Neural cell (in vitro differentiated cells): ENCODE data around the gene PDLIM5. TPM values are rescaled to one million over a fixed set of nuclear protein-coding genes. Genes with fewer than 3 reads are reported as not detected.

Source experiments
- H2AFZ ChIP-seq: fragments of 200-600, 300-800 bp; sonication (generic), shearing (Covaris generic); 2 replicates; pipeline ENCODE4 v1.6.0; 2014; ENCODE audit warnings: low read depth, mild to moderate bottlenecking, antibody characterized with exemption, low read length, moderate library complexity
- H3F3A ChIP-seq: fragments of 200-600 bp; shearing (Covaris generic); 2 replicates; pipeline ENCODE4 v1.6.1; 2016; ENCODE audit warnings: mild to moderate bottlenecking, moderate library complexity, mixed read lengths, antibody characterized with exemption, low read length; ENCODE audit not compliant: insufficient read depth, poor library complexity, severe bottlenecking
- H3K27ac ChIP-seq: fragments of 200-600, 300-800 bp; sonication (generic), shearing (Covaris generic); 2 replicates; pipeline ENCODE4 v1.5.1; 2014; ENCODE audit warnings: mild to moderate bottlenecking, low read length, moderate library complexity
- H3K27me3 ChIP-seq: fragments of 300-800, 200-600 bp; sonication (generic), shearing (Covaris generic); 2 replicates; pipeline ENCODE4 v1.6.0; 2014; ENCODE audit warnings: mild to moderate bottlenecking, low read depth, low read length, moderate library complexity; ENCODE audit not compliant: insufficient read depth
- H3K36me3 ChIP-seq: fragments of 300-800, 200-600 bp; sonication (generic), shearing (Covaris generic); 2 replicates; pipeline ENCODE4 v1.5.1; 2014; ENCODE audit warnings: mild to moderate bottlenecking, antibody characterized with exemption, low read length, moderate library complexity; ENCODE audit not compliant: insufficient read depth
- H3K4me2 ChIP-seq: fragments of 300-800, 200-600 bp; sonication (generic), shearing (Covaris generic); 2 replicates; pipeline ENCODE4 v1.6.0; 2014; ENCODE audit warnings: mild to moderate bottlenecking, low read length
- H3K4me3 ChIP-seq: fragments of 300-800, 200-600 bp; sonication (generic), shearing (Covaris generic); 2 replicates; pipeline ENCODE4 v1.5.1; 2014; ENCODE audit warnings: mild to moderate bottlenecking, low read length, moderate library complexity
- H3K79me2 ChIP-seq: fragments of 200-600 bp; shearing (Covaris generic); replicated peaks from 2 replicates; pipeline ENCODE4 v1.6.0; 2014; ENCODE audit warnings: mild to moderate bottlenecking, low read length, moderate library complexity; ENCODE audit not compliant: insufficient read depth
- H3K9ac ChIP-seq: fragments of 300-800, 200-600 bp; sonication (generic), shearing (Covaris generic); 2 replicates; pipeline ENCODE4 v1.6.1; 2016; ENCODE audit warnings: mild to moderate bottlenecking, low read length, mixed read lengths
- H3K9me2 ChIP-seq: fragments of 200-600 bp; shearing (Covaris generic); 2 replicates; pipeline ENCODE4 v1.6.1; 2016; ENCODE audit warnings: mild to moderate bottlenecking, low read length, mixed read lengths; ENCODE audit not compliant: insufficient read depth
- H3K9me3 ChIP-seq: fragments of 200-600, 300-800 bp; sonication (generic), shearing (Covaris generic); 2 replicates; pipeline ENCODE4 v1.6.1; 2016; ENCODE audit warnings: mild to moderate bottlenecking, mixed run types, low read length, moderate library complexity, mixed read lengths
- H4K20me1 ChIP-seq: fragments of 200-600 bp; shearing (Covaris generic); 2 replicates; pipeline ENCODE4 v1.6.1; 2016; ENCODE audit warnings: mild to moderate bottlenecking, mixed run types; ENCODE audit not compliant: insufficient read depth
- CTCF ChIP-seq: fragments of 450-650 bp; IDR thresholded peaks from 2 replicates; pipeline ENCODE4 v1.5.1; 2014; ENCODE audit warnings: antibody characterized with exemption, mild to moderate bottlenecking, moderate library complexity; ENCODE audit not compliant: poor library complexity, severe bottlenecking
- EP300 ChIP-seq: fragments of 450-650 bp; conservative IDR thresholded peaks from 2 replicates; pipeline ENCODE4 v1.6.1; 2014; ENCODE audit warnings: antibody characterized with exemption, mild to moderate bottlenecking, moderate library complexity; ENCODE audit not compliant: poor library complexity, severe bottlenecking
- EZH2 ChIP-seq: fragments of 200-600, 300-800 bp; shearing (Covaris generic), sonication (generic); IDR thresholded peaks from 2 replicates; pipeline ENCODE4 v1.6.1; 2014; ENCODE audit warnings: antibody characterized with exemption, low read length, borderline replicate concordance, mild to moderate bottlenecking; ENCODE audit not compliant: insufficient read depth, poor library complexity, severe bottlenecking
- MXI1 ChIP-seq: fragments of 450-650 bp; conservative IDR thresholded peaks from 2 replicates; pipeline ENCODE4 v1.6.1; 2014; ENCODE audit warnings: antibody characterized with exemption, mild to moderate bottlenecking; ENCODE audit not compliant: poor library complexity, severe bottlenecking
- POLR2AphosphoS5 ChIP-seq: IDR thresholded peaks from 2 replicates; pipeline ENCODE4 v1.6.1; 2012
- RAD21 ChIP-seq: fragments of 450-650 bp; conservative IDR thresholded peaks from 2 replicates; pipeline ENCODE4 v1.6.1; 2014; ENCODE audit warnings: antibody characterized with exemption, mild to moderate bottlenecking, moderate library complexity
- REST ChIP-seq: IDR thresholded peaks from 2 replicates; pipeline ENCODE4 v1.6.1; 2012; ENCODE audit warnings: borderline replicate concordance
- SMC3 ChIP-seq: fragments of 450-650 bp; conservative IDR thresholded peaks from 2 replicates; pipeline ENCODE4 v1.6.1; 2014; ENCODE audit warnings: antibody characterized with exemption, mild to moderate bottlenecking, moderate library complexity; ENCODE audit not compliant: poor library complexity
- TAF1 ChIP-seq: IDR thresholded peaks from 2 replicates; pipeline ENCODE4 v1.6.1; 2012; ENCODE audit warnings: low read depth
- polyA plus RNA-seq: library from polyadenylated mRNA; depleted of rRNA; stranded (reverse); fragments of >200 nt; gene quantifications from 2 replicates; pipeline ENCODE4 v1.2.3, GENCODE V29; 2014

Gene PDLIM5
- polyA plus RNA-seq, 1 donor from 2014 or later, result 1.6 TPM

GRCh38 chr4:94610145-94610544 lies 158.4 kb downstream of the PDLIM5 start:
- H3F3A ChIP-seq, result no peaks in the 10 kb centered on the region
- H3K27ac ChIP-seq, result no peak overlapping the region
- no peak overlapping the region for H3K9ac ChIP-seq
- no peak overlapping the region for H2AFZ ChIP-seq
- no peaks in the 10 kb centered on the region for H3K9me3 ChIP-seq
- H3K27me3 ChIP-seq, result no peaks in the 10 kb centered on the region
- TF ChIP-seq POLR2AphosphoS5, result no peak
- no peak for TF ChIP-seq REST
- TF ChIP-seq TAF1, result no peak
- TF ChIP-seq MXI1, result no peak
- TF ChIP-seq CTCF, result no peak
- TF ChIP-seq RAD21, result no peak
- no peak for TF ChIP-seq EP300
- TF ChIP-seq SMC3, result no peak
- no peak for TF ChIP-seq EZH2
- H3K4me2 ChIP-seq, result no peak overlapping the region
- H3K4me3 ChIP-seq, result no peak overlapping the region
- H3K36me3 ChIP-seq, result no peaks in the 10 kb centered on the region
- no peaks in the 10 kb centered on the region for H4K20me1 ChIP-seq
- H3K9me2 ChIP-seq, result no peaks in the 10 kb centered on the region
- H3K79me2 ChIP-seq, result no peaks in the 10 kb centered on the region

GRCh38 chr4:94613248-94613647 lies 161.5 kb downstream of the PDLIM5 start:
- Histone ChIP-seq H4K20me1 (no peaks in the 10 kb centered on the region), H3K4me3 (no peak overlapping the region), H3K9ac (no peak overlapping the region), H2AFZ (no peak overlapping the region), H3K9me2 (no peaks in the 10 kb centered on the region), H3K27ac (no peak overlapping the region), H3K4me2 (no peak overlapping the region), H3K27me3 (no peaks in the 10 kb centered on the region), H3K36me3 (no peaks in the 10 kb centered on the region), H3K9me3 (no peaks in the 10 kb centered on the region), H3F3A (no peaks in the 10 kb centered on the region), H3K79me2 (no peaks in the 10 kb centered on the region)
- TF ChIP-seq REST, result no peak
